Measurements from ENCODE around the gene STYXL2. TPM values are rescaled to one million over a fixed set of nuclear protein-coding genes. Genes with fewer than 3 reads are reported as not detected.

Gene STYXL2
- total and polyA plus RNA-seq, 9 of the 15 experiments (the other 6 are each of a cell fraction or from before 2014, with no cell fraction given): not detected

DNA sequence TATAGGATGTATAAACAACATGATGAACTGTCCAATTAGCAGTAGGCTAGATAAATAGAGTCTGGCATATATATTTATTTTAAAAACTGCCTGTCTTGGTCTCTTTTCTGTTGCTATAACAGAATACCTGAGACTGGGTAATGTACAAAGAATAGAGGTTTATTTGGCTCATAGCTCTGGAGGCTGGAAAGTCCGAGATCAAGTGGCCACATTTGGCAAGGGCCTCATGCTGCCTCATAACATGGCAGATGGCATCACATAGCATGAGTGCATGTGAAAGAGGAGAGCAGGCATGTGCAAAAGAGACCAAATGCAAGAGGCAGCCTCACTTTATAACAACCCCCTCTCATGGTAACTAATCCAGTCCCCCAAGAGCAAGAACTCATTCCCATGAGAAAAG lies 6.0 kb downstream of the STYXL2 start:
- DNase-seq (ENCODE audit: extremely low read depth in 1 of 4, low spot score in 3 of 4): no peak
- BruUV-seq (replicated peaks): no TSS peak
- 0% methylated on average over 1 of the region's 1 CpG for WGBS (ENCODE audit: insufficient coverage, low coverage, missing lambda C conversion rate)
- TF ChIP-seq ZNF766 (CRISPR knock-in tag; conservative IDR thresholded peaks at IDR 0.05) (peak; percentile 61), ZNF431 (CRISPR knock-in tag; IDR thresholded peaks at IDR 0.05) (no peak), CHD1 (IDR thresholded peaks at IDR 0.05; ENCODE audit: low read length) (no peak)
- TF ChIP-seq, protein P1, sequence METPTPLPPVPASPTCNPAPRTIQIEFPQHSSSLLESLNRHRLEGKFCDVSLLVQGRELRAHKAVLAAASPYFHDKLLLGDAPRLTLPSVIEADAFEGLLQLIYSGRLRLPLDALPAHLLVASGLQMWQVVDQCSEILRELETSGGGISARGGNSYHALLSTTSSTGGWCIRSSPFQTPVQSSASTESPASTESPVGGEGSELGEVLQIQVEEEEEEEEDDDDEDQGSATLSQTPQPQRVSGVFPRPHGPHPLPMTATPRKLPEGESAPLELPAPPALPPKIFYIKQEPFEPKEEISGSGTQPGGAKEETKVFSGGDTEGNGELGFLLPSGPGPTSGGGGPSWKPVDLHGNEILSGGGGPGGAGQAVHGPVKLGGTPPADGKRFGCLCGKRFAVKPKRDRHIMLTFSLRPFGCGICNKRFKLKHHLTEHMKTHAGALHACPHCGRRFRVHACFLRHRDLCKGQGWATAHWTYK (CRISPR knock-in tag; IDR thresholded peaks at IDR 0.05): no peak
- ChIA-PET CTCF (ENCODE audit: low intra/inter-chr PET ratio) (no interaction called here), POLR2A (no interaction called here)
- no peaks in the 10 kb centered on the region for H3K4me1 ChIP-seq (replicated peaks in 1 of 2; ENCODE audit: control insufficient read depth in 2 of 2, insufficient read depth in 2 of 2, low read length in 2 of 2)
- peaks cover 18 to 20% of the 10 kb centered on the region in 2 experiments for H3K27me3 ChIP-seq (ENCODE audit: control insufficient read depth in 2 of 2, insufficient read depth in 2 of 2, low read length in 2 of 2)
- no peaks in the 10 kb centered on the region for H3K9me1 ChIP-seq (ENCODE audit: control insufficient read depth, insufficient read depth, low read length)
- intact Hi-C loops (cut with micrococcal nuclease): no loop called here
- no peaks in the 10 kb centered on the region for H3K36me3 ChIP-seq (ENCODE audit: control insufficient read depth, insufficient read depth, low read length)
- no peak for FAIRE-seq
- ATAC-seq: no peak
- H3K79me2 ChIP-seq (ENCODE audit: control insufficient read depth, insufficient read depth, low read length): no peaks in the 10 kb centered on the region
- H3K27ac ChIP-seq (ENCODE audit: extremely low read depth, low read depth, low read length): no peak overlapping the region
- H2AFZ ChIP-seq (ENCODE audit: low read depth, low read length): no peak overlapping the region
- in situ Hi-C loops (cut with MboI): no loop called here
- no peak overlapping the region for H3K4me2 ChIP-seq (ENCODE audit: insufficient read depth, low read length)
- H3K4me3 ChIP-seq: no peak overlapping the region
- H3K9me3 ChIP-seq (replicated peaks; ENCODE audit: control insufficient read depth, insufficient read depth, low read depth, low read length): no peaks in the 10 kb centered on the region
- no peaks in the 10 kb centered on the region for H4K20me1 ChIP-seq (replicated peaks; ENCODE audit: control insufficient read depth, insufficient read depth, low read length)
- H3K9ac ChIP-seq (ENCODE audit: insufficient read depth in 1 of 2, low read depth in 2 of 2, low read length in 2 of 2): no peak overlapping the region

GRCh38 chr1:167100730-167101129 lies 6.9 kb downstream of the STYXL2 start:
- H3K4me1 ChIP-seq (replicated peaks in 1 of 2; ENCODE audit: control insufficient read depth in 2 of 2, insufficient read depth in 2 of 2, low read length in 2 of 2): no peaks in the 10 kb centered on the region
- ChIA-PET CTCF (ENCODE audit: low intra/inter-chr PET ratio) (no interaction called here), POLR2A (no interaction called here)
- intact Hi-C loops (cut with micrococcal nuclease) (no loop called here), in situ Hi-C loops (cut with MboI) (no loop called here)
- FAIRE-seq: no peak
- H3K4me3 ChIP-seq: no peak overlapping the region
- TF ChIP-seq NEUROD1 (IDR thresholded peaks at IDR 0.05; ENCODE audit: borderline replicate concordance, low read depth, low read length, partially characterized antibody) (no peak), ZBTB7A (IDR thresholded peaks at IDR 0.05; ENCODE audit: borderline replicate concordance, control insufficient read depth, low read depth, low read length) (no peak)
- H3K27me3 ChIP-seq (ENCODE audit: control insufficient read depth in 2 of 2, insufficient read depth in 2 of 2, low read length in 2 of 2): peaks cover 16 to 25% of the 10 kb centered on the region in 2 experiments
- H2AFZ ChIP-seq (ENCODE audit: low read depth, low read length): no peak overlapping the region
- no TSS peak for BruUV-seq (replicated peaks)
- H4K20me1 ChIP-seq (replicated peaks; ENCODE audit: control insufficient read depth, insufficient read depth, low read length): no peaks in the 10 kb centered on the region
- no peak for ATAC-seq
- no peaks in the 10 kb centered on the region for H3K9me1 ChIP-seq (ENCODE audit: control insufficient read depth, insufficient read depth, low read length)
- H3K4me2 ChIP-seq (ENCODE audit: insufficient read depth, low read length): no peak overlapping the region
- H3K36me3 ChIP-seq (ENCODE audit: control insufficient read depth, insufficient read depth, low read length): no peaks in the 10 kb centered on the region
- H3K9ac ChIP-seq (ENCODE audit: insufficient read depth in 1 of 2, low read depth in 2 of 2, low read length in 2 of 2): no peak overlapping the region
- no peaks in the 10 kb centered on the region for H3K79me2 ChIP-seq (ENCODE audit: control insufficient read depth, insufficient read depth, low read length)
- 0% methylated on average over 2 of the region's 2 CpGs for WGBS (ENCODE audit: insufficient coverage, low coverage, missing lambda C conversion rate)
- no peak overlapping the region for H3K27ac ChIP-seq (ENCODE audit: extremely low read depth, low read depth, low read length)
- no peaks in the 10 kb centered on the region for H3K9me3 ChIP-seq (replicated peaks; ENCODE audit: control insufficient read depth, insufficient read depth, low read depth, low read length)
- no peak for DNase-seq (ENCODE audit: extremely low read depth in 1 of 4, low spot score in 3 of 4)
